ENCODE measurements around the gene PTPRR.

The PTPRR gene

GRCh38 chr12:70918321-70918720, 2.2 kb downstream of the PTPRR start:
- no peak for TF ChIP-seq CTCF (conservative IDR thresholded peaks at IDR 0.05; ENCODE audit: low read depth, low read length)
- no peak for DNase-seq (ENCODE audit: low read depth)
- H3K4me3 ChIP-seq (ENCODE audit: low read depth, low read length), result no peak overlapping the region

- no peak for TF ChIP-seq CTCF (conservative IDR thresholded peaks at IDR 0.05; ENCODE audit: low read depth, low read length)
- H3K4me3 ChIP-seq (ENCODE audit: low read depth, low read length), result no peak overlapping the region
- no peak for DNase-seq (ENCODE audit: low read depth)
These were observed 9.9 kb downstream of the PTPRR start for GRCh38 chr12:70910666-70911065.

GRCh38 chr12:70908978-70909377, 11.6 kb downstream of the PTPRR start:
- no peak overlapping the region for H3K4me3 ChIP-seq (ENCODE audit: low read depth, low read length)
- no peak for DNase-seq (ENCODE audit: low read depth)
- no peak for TF ChIP-seq CTCF (conservative IDR thresholded peaks at IDR 0.05; ENCODE audit: low read depth, low read length)

- TF ChIP-seq CTCF (conservative IDR thresholded peaks at IDR 0.05; ENCODE audit: low read depth, low read length), result no peak
- DNase-seq (ENCODE audit: low read depth), result no peak
- no peak overlapping the region for H3K4me3 ChIP-seq (ENCODE audit: low read depth, low read length)
These were observed 13.1 kb downstream of the PTPRR start for GRCh38 chr12:70907412-70907811.

- no peak for DNase-seq (ENCODE audit: low read depth)
- TF ChIP-seq CTCF (conservative IDR thresholded peaks at IDR 0.05; ENCODE audit: low read depth, low read length), result no peak
- H3K4me3 ChIP-seq (ENCODE audit: low read depth, low read length), result no peak overlapping the region
These were observed 24.6 kb downstream of the PTPRR start for GRCh38 chr12:70895956-70896355.

- DNase-seq (ENCODE audit: low read depth), result no peak
- TF ChIP-seq CTCF (conservative IDR thresholded peaks at IDR 0.05; ENCODE audit: low read depth, low read length), result no peak
- H3K4me3 ChIP-seq (ENCODE audit: low read depth, low read length), result no peak overlapping the region
These were observed 27.9 kb downstream of the PTPRR start for GRCh38 chr12:70892593-70892992.

- DNase-seq (ENCODE audit: low read depth), result no peak
These were observed 29.4 kb downstream of the PTPRR start for GRCh38 chr12:70890895-70891832.

More at GRCh38 chr12:70890895-70891832, 29.4 kb downstream of the PTPRR start:
- TF ChIP-seq CTCF (conservative IDR thresholded peaks at IDR 0.05; ENCODE audit: low read depth, low read length), result no peak
- H3K4me3 ChIP-seq (ENCODE audit: low read depth, low read length), result no peak overlapping the region
